SK-N-SH treated with all-trans-retinoic acid at 6 μM for 48 hours (cell line): ENCODE results near the gene SPSB2.
"Not testable (repeated sequence)": the region's sequence is repeated elsewhere in the genome, so short reads cannot be mapped to it uniquely, and the experiment has no call there.

Experiments
- ARNTL ChIP-seq: fragments of 450-650 bp; formaldehyde crosslinking; IDR thresholded peaks from 2 replicates; pipeline ENCODE4 v1.5.0; 2020; ENCODE audit warnings: low read depth, mild to moderate bottlenecking, moderate library complexity, borderline replicate concordance
- BACH2 ChIP-seq: fragments of 250-450 bp; sonication (Bioruptor Pico); IDR thresholded peaks from 2 replicates; pipeline ENCODE4 v1.9.0; 2021; ENCODE audit warnings: mild to moderate bottlenecking, borderline replicate concordance
- RARB ChIP-seq: fragments of 250-450 bp; sonication (Bioruptor Pico); IDR thresholded peaks from 2 replicates; pipeline ENCODE4 v1.8.0; 2021; ENCODE audit warnings: mild to moderate bottlenecking, moderate library complexity
- SNAI2 ChIP-seq: fragments of 250-450 bp; sonication (Bioruptor Pico); IDR thresholded peaks from 2 replicates; pipeline ENCODE4 v1.5.0; 2020; ENCODE audit warnings: mild to moderate bottlenecking, moderate library complexity
- TCF4 ChIP-seq: fragments of 250-450 bp; sonication (Bioruptor Pico); IDR thresholded peaks from 2 replicates; pipeline ENCODE4 v1.8.0; 2021; ENCODE audit warnings: mild to moderate bottlenecking, moderate library complexity, borderline replicate concordance
- ZC3H10 ChIP-seq: fragments of 250-450 bp; sonication (Bioruptor Pico); IDR thresholded peaks from 2 replicates; pipeline ENCODE4 v1.5.1; 2021; ENCODE audit warnings: mild to moderate bottlenecking, moderate library complexity
- ZFP3 ChIP-seq: fragments of 250-450 bp; sonication (Bioruptor Pico); IDR thresholded peaks from 2 replicates; pipeline ENCODE4 v1.5.0; 2020; ENCODE audit warnings: mild to moderate bottlenecking, moderate library complexity
- ZFP30 ChIP-seq: fragments of 450-650 bp; formaldehyde crosslinking; IDR thresholded peaks from 2 replicates; pipeline ENCODE4 v1.5.0; 2022; ENCODE audit warnings: mild to moderate bottlenecking, moderate library complexity
- ZNF565 ChIP-seq: fragments of 450-650 bp; formaldehyde crosslinking; conservative IDR thresholded peaks from 2 replicates; pipeline ENCODE4 v1.5.0; 2020; ENCODE audit warnings: low read depth, mild to moderate bottlenecking, moderate library complexity
- ZNF70 ChIP-seq: fragments of 450-650 bp; formaldehyde crosslinking; IDR thresholded peaks from 2 replicates; pipeline ENCODE4 v1.5.0; 2020; ENCODE audit warnings: mild to moderate bottlenecking, moderate library complexity
- TF ChIP-seq, protein P1 (sequence below): fragments of 250-450 bp; sonication (Bioruptor Pico); IDR thresholded peaks from 2 replicates; pipeline ENCODE4 v1.5.1; 2020; ENCODE audit warnings: low read depth, mild to moderate bottlenecking, moderate library complexity
- TF ChIP-seq, protein P2 (sequence below): fragments of 250-450 bp; sonication (Bioruptor Pico); IDR thresholded peaks from 2 replicates; pipeline ENCODE4 v1.5.0; 2020; ENCODE audit warnings: mild to moderate bottlenecking, moderate library complexity
- TF ChIP-seq, protein P3 (sequence below): fragments of 250-450 bp; sonication (Bioruptor Pico); IDR thresholded peaks from 2 replicates; pipeline ENCODE4 v1.8.0; 2020; ENCODE audit warnings: mild to moderate bottlenecking, moderate library complexity, borderline replicate concordance

DNA sequence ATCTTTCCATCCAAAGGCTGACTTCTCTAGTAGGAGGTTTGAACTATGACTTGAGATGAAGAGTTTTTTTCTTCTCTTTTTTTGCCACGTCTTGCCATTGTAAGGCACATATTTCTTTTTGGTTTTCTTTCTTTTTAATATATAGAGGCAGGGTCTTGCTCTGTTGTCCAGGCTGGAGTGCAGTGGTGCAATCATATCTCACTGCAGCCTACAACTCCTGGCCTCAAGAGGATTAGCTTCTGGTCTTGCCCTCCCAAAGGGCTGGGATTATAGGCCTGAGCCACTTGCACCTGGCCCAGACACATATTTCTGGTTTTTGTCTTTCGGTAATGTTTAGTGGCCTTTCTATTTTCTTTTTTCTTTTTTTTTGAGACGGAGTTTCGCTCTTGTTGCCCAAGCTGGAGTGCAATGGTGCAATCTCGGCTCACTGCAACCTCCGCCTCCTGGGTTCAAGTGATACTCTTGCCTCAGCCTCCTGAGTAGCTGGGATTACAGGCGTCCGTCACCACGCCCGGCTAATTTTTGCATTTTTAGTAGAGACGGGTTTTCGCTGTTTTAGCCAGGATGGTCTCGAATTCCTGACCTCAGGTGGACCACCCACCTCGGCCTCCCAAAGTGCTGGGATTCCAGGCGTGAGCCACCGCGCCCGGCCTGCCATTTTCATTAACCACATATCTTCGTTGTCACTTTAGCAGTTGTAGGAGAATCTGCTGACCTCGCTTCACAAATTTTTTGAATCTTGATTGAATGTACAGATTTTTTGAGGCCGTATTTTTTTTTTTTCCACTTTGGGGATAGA, 16.9 kb upstream of the SPSB2 start:
- TF ChIP-seq, protein P1, sequence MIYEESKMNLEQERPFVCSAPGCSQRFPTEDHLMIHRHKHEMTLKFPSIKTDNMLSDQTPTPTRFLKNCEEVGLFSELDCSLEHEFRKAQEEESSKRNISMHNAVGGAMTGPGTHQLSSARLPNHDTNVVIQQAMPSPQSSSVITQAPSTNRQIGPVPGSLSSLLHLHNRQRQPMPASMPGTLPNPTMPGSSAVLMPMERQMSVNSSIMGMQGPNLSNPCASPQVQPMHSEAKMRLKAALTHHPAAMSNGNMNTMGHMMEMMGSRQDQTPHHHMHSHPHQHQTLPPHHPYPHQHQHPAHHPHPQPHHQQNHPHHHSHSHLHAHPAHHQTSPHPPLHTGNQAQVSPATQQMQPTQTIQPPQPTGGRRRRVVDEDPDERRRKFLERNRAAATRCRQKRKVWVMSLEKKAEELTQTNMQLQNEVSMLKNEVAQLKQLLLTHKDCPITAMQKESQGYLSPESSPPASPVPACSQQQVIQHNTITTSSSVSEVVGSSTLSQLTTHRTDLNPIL (CRISPR knock-in tag), result not testable (repeated sequence)
- not testable (repeated sequence) for TF ChIP-seq SNAI2; ZC3H10 (CRISPR knock-in tag); TCF4 (CRISPR knock-in tag); BACH2; ZNF565 (CRISPR knock-in tag); ZFP3 (CRISPR knock-in tag); ZFP30 (CRISPR knock-in tag); RARB (CRISPR knock-in tag); ZNF70 (CRISPR knock-in tag); ARNTL (CRISPR knock-in tag)
- TF ChIP-seq, protein P2, sequence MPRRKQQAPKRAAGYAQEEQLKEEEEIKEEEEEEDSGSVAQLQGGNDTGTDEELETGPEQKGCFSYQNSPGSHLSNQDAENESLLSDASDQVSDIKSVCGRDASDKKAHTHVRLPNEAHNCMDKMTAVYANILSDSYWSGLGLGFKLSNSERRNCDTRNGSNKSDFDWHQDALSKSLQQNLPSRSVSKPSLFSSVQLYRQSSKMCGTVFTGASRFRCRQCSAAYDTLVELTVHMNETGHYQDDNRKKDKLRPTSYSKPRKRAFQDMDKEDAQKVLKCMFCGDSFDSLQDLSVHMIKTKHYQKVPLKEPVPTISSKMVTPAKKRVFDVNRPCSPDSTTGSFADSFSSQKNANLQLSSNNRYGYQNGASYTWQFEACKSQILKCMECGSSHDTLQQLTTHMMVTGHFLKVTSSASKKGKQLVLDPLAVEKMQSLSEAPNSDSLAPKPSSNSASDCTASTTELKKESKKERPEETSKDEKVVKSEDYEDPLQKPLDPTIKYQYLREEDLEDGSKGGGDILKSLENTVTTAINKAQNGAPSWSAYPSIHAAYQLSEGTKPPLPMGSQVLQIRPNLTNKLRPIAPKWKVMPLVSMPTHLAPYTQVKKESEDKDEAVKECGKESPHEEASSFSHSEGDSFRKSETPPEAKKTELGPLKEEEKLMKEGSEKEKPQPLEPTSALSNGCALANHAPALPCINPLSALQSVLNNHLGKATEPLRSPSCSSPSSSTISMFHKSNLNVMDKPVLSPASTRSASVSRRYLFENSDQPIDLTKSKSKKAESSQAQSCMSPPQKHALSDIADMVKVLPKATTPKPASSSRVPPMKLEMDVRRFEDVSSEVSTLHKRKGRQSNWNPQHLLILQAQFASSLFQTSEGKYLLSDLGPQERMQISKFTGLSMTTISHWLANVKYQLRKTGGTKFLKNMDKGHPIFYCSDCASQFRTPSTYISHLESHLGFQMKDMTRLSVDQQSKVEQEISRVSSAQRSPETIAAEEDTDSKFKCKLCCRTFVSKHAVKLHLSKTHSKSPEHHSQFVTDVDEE, result not testable (repeated sequence)
- TF ChIP-seq, protein P3, sequence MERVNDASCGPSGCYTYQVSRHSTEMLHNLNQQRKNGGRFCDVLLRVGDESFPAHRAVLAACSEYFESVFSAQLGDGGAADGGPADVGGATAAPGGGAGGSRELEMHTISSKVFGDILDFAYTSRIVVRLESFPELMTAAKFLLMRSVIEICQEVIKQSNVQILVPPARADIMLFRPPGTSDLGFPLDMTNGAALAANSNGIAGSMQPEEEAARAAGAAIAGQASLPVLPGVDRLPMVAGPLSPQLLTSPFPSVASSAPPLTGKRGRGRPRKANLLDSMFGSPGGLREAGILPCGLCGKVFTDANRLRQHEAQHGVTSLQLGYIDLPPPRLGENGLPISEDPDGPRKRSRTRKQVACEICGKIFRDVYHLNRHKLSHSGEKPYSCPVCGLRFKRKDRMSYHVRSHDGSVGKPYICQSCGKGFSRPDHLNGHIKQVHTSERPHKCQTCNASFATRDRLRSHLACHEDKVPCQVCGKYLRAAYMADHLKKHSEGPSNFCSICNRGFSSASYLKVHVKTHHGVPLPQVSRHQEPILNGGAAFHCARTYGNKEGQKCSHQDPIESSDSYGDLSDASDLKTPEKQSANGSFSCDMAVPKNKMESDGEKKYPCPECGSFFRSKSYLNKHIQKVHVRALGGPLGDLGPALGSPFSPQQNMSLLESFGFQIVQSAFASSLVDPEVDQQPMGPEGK (CRISPR knock-in tag), result not testable (repeated sequence)
